Thoracic aorta (tissue), 2 donors: Measurements from ENCODE around the gene EVPL. TPM values are rescaled to one million over a fixed set of nuclear protein-coding genes. Genes with fewer than 3 reads are reported as not detected.

Experiments
- ATAC-seq: fragments of 150-250 bp; one replicate; pipeline ENCODE4 v1.8.0; 2017; ENCODE audit warnings: low read depth; ENCODE audit not compliant: insufficient number of reproducible peaks, low FRiP score
- DNase-seq: peaks from one replicate; pipeline ENCODE4 v3.0.0-alpha.2; 2020; ENCODE audit warnings: low spot score
- H3K27ac ChIP-seq, 2 donors: fragments of 200-600 bp; sonication (generic); 1 replicate in 1 of 2; 2 replicates in 1 of 2; pipeline ENCODE4 v1.5.1; 2016; ENCODE audit warnings: mild to moderate bottlenecking in 2 of 2, moderate library complexity in 2 of 2
- H3K27me3 ChIP-seq: fragments of 200-600 bp; sonication (generic); replicated peaks from 2 replicates; pipeline ENCODE4 v1.6.0; 2016; ENCODE audit warnings: mild to moderate bottlenecking; ENCODE audit not compliant: insufficient read depth
- H3K36me3 ChIP-seq: fragments of 200-600 bp; sonication (generic); one replicate; pipeline ENCODE4 v1.5.1; 2016
- H3K4me1 ChIP-seq, 2 donors: fragments of 200-600 bp; sonication (generic); 1 replicate in 1 of 2; 2 replicates in 1 of 2; pipeline versions ENCODE4 v1.5.1 to v1.6.0; 2016; ENCODE audit warnings: low read depth in 2 of 2, mild to moderate bottlenecking in 1 of 2; ENCODE audit not compliant: control insufficient read depth in 1 of 2
- H3K4me3 ChIP-seq: fragments of 200-600 bp; sonication (generic); 2 replicates; pipeline ENCODE4 v1.5.1; 2016; ENCODE audit warnings: mild to moderate bottlenecking
- H3K9me3 ChIP-seq: fragments of 200-600 bp; sonication (generic); 2 replicates; pipeline ENCODE4 v1.5.1; 2016
- CTCF ChIP-seq: fragments of 200-600 bp; sonication (generic); IDR thresholded peaks from one replicate; pipeline ENCODE4 v1.5.1; 2019; ENCODE audit warnings: antibody characterized with exemption
- total RNA-seq, 2 donors: library from RNA; depleted of rRNA; stranded (reverse); fragments of >200 nt; gene quantifications; one replicate each; pipeline versions ENCODE4 v1.1.0 to v1.2.3, GENCODE V29; 2016

Gene EVPL
- total RNA-seq, 2 donors from 2014 or later = 1.4 to 1.6 TPM

- H3K4me1 ChIP-seq = no peaks in the 10 kb centered on the region
- ATAC-seq (no peak), DNase-seq (no peak)
- no peak for TF ChIP-seq CTCF
- no peaks in the 10 kb centered on the region for H3K27me3 ChIP-seq
- H3K4me3 ChIP-seq = no peak overlapping the region
- no peaks in the 10 kb centered on the region for H3K36me3 ChIP-seq
- H3K9me3 ChIP-seq = no peaks in the 10 kb centered on the region
- no peak overlapping the region for H3K27ac ChIP-seq
Measured at GRCh38 chr17:76024353-76024752, 2.8 kb downstream of the EVPL start.

- DNase-seq (no peak), ATAC-seq (no peak)
- H3K4me1 ChIP-seq = no peaks in the 10 kb centered on the region
- no peaks in the 10 kb centered on the region for H3K36me3 ChIP-seq
- no peaks in the 10 kb centered on the region for H3K27me3 ChIP-seq
- TF ChIP-seq CTCF = no peak
- no peaks in the 10 kb centered on the region for H3K9me3 ChIP-seq
- no peak overlapping the region for H3K27ac ChIP-seq
- no peak overlapping the region for H3K4me3 ChIP-seq
Measured at GRCh38 chr17:76023900-76024237, 3.2 kb downstream of the EVPL start.

- Histone ChIP-seq H3K27ac (no peak overlapping the region), H3K27me3 (no peaks in the 10 kb centered on the region), H3K4me3 (no peak overlapping the region), H3K4me1 (no peaks in the 10 kb centered on the region), H3K36me3 (no peaks in the 10 kb centered on the region), H3K9me3 (no peaks in the 10 kb centered on the region)
- TF ChIP-seq CTCF = no peak
- DNase-seq (no peak), ATAC-seq (no peak)
Measured at GRCh38 chr17:76022973-76023899, 3.9 kb downstream of the EVPL start.

- no peaks in the 10 kb centered on the region for H3K36me3 ChIP-seq
- DNase-seq (no peak), ATAC-seq (no peak)
- no peaks in the 10 kb centered on the region for H3K4me1 ChIP-seq
- no peak overlapping the region for H3K27ac ChIP-seq
- TF ChIP-seq CTCF = no peak
- H3K4me3 ChIP-seq = no peak overlapping the region
- no peaks in the 10 kb centered on the region for H3K27me3 ChIP-seq
- H3K9me3 ChIP-seq = no peaks in the 10 kb centered on the region
Measured at GRCh38 chr17:76022285-76022684, 4.8 kb downstream of the EVPL start.

- DNase-seq = no peak
- H3K36me3 ChIP-seq = no peaks in the 10 kb centered on the region
- no peak overlapping the region for H3K27ac ChIP-seq
- H3K27me3 ChIP-seq = no peaks in the 10 kb centered on the region
- H3K9me3 ChIP-seq = no peaks in the 10 kb centered on the region
- ATAC-seq = no peak
- no peak for TF ChIP-seq CTCF
- H3K4me1 ChIP-seq = no peaks in the 10 kb centered on the region
- no peak overlapping the region for H3K4me3 ChIP-seq
Measured at GRCh38 chr17:76019833-76020467, 7.2 kb downstream of the EVPL start.
